ENCODE data around the gene POU2F2.
A peak's percentile ranks its signal among the peaks of the same experiment; 100 is the strongest.

POU2F2 gene

DNA sequence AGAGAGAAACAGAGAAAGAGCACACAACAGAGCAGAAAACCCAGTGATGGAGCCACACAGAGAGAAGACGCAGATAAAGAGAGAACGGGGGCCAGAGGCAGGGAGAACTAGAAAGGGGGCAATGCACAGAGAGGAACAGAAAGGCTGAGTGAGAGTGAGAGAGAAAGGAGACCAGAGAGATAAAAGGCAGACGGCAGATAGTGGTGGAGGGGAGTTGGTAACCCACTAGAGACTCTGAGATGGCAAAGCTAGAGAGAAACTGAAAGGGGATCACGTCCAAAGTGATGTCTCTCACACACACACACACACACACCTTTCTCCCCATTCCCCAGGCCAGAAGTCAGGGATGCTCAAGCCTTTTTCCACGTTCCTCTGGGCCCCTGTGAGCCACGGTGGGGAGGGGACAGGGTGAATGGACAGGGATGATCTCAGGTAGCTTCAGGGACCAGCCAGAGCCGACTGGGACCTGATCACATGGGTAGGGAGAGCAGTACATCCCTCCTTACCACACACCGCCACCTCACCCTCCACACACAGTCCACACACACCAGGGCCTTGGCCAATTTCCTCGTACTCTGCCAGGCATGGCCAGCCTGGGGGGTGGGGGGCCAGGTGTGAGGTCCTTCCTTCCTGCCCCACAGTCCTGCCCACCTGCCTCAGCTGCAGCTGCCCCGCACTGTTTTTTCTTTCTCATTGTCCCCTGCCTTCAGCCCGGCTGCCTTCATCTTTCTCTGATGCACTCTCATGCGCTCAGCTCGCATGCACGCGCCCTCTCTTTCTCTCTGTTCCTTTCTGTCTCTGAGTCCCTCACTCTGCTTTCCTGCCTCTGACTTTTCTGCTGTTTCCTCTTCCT lies 22.5 kb upstream of the POU2F2 start:
- DNase-seq (ENCODE audit: low read depth, low spot score): no peak

DNA sequence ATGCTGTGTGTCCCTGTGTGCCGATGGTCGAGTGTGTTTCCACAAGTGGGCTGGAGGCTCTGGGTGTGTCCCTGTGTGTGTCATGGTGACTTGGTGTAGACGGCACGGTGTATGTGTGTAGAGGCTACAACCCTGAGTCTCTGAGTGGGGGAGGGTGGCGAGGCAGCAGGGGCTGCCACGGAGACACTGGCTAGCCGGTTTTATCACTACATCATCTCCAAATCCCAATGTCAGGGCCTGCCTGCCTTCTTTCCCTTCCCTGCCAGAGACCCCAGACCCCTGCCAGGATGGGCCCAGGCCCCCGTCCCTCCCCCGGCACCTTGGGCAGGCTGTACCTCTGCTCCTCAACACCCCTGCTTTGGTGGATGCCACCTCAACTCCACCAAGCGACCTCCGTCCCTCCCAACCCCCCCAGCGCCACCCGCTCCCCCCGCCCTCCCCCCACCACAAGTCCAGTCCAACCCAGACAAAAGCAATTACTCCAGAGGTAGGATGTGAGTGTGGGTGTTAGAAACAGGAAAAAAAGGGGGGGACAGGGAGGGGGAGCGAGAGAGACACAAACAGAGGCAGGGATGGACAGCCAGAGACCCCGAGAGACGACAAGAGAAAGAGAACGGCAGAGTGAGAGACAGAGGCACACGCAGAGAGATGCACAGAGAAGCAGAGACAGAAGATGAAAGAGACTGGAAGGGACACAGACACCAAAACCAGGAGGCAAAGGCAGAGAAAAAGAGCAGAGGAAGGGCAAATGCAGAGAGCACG lies 21.6 kb upstream of the POU2F2 start:
- DNase-seq (ENCODE audit: low read depth, low spot score): no peak

DNA sequence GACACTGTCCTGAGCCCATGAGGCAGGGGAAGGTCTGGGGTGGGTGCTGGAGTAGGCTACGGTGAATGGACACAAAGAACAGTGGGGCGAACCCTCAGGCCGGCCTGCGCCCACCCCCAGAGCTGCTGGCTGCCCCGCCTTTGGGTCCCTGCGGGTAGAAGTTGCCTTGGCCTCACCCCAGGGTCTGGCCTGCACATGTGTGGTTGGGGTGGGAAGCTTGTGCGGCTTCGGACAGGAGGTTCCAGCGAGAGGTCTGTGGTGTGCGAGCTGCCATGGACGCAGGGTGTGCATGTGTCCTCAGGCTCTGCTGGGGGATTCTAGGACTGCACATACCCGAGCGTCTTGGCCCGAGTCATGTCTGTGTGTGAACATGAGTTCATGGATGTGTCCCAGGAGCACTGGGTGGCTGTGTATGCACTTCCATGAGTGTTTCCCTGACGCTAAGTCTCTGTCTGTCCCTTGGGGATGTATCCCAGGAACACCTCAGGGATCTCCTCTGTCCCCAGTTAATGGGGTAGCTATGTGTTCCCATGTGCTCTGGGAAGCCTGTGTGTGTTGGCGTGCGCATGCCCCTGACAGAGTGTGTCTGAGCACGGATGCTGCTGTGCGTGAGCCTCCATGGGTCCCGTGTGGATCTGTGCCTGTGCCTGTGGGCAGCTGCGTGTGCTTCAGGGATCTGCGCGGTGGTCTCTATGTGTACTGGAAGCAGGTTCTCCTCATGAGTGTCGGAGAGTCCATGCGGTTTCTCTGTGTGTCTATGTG lies 20.8 kb upstream of the POU2F2 start:
- DNase-seq (ENCODE audit: low read depth, low spot score): no peak

DNA sequence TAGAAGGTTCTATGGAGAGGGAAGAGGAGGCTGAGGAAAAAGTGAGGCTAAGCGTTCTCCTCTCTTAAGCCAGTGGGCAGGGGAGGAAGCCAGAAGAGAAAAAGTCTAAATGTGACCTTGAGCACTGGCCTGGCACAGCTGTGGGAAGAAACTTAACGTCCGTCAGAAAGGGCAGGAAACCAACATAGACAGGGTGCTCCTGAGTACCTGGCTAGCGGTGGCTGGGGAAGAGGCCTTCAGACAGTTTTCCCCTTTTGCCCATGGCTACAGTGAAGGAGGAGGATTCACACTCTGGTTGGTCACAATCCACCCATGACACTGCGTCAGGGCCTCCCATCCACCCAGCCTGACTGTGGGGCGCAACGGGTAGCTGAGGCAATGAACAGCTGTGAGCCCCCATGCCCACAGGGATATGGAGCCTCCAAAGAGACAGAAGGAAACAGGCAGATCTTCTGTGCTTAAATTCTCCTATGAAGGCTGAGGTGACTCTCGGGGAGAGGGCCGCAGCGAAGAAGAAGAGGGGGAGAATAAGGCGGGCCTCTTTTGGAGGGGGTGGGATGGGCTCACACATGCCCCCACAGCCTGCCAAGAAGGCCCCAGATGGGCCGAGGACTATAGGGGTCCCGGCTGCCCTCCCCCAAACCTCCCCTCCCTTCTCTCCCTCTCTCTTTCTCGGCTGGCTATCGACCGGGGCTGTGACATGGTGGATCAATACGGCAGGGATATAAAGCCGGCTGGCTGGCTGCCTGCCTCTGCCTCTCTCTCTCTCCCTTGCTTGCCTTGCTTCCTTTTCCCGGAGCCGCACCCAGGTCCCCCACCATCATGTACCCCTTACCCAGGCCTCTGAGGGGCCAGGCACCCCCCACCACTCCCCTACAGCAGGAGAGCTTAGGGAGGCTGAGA lies 19.8 kb upstream of the POU2F2 start:
- no peak for DNase-seq (ENCODE audit: low read depth, low spot score)

DNA sequence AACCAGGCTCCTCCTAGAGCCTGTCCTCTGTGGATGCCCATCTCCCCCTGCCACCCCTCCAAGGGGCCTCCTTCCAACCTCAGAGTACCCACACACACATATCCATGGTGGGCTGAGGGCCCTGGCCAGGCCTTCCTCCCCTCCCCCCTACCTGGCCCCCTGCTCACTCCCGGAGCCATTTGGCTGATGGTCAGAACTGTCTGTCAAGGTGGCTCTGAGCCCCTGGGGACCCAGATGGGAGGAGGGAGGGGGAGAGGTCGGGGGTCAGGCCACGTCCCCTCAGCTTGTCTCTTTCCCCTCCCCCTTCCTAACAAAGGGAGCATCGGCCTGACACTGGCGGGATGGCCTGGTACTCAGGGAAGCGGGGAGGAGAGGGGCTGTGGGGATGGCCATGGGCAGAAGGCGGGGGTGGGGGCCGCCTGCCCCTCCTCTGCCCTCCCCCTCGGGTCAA lies 18.7 kb upstream of the POU2F2 start:
- DNase-seq (ENCODE audit: low read depth, low spot score): no peak

DNA sequence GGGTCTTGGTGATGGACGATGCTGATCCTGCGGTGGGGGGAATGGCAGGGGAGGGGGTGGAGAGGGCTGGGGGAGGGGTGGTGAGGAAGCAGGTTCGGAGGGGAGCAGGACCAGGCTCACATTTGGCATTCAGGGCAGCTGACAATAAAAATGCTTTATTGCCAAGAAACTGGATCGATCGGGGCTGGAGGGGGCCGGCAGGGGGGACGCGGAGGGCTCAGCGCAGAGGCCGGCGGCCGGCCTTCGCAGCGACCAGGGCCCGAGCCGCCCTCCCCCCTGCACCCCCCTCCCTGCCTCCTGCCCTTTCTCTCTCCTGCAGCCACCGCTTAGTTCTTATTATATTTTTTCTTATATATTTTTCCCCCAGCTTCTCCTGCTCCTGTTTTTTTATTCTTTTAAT lies 18.1 kb upstream of the POU2F2 start:
- no peak for DNase-seq (ENCODE audit: low read depth, low spot score)

DNA sequence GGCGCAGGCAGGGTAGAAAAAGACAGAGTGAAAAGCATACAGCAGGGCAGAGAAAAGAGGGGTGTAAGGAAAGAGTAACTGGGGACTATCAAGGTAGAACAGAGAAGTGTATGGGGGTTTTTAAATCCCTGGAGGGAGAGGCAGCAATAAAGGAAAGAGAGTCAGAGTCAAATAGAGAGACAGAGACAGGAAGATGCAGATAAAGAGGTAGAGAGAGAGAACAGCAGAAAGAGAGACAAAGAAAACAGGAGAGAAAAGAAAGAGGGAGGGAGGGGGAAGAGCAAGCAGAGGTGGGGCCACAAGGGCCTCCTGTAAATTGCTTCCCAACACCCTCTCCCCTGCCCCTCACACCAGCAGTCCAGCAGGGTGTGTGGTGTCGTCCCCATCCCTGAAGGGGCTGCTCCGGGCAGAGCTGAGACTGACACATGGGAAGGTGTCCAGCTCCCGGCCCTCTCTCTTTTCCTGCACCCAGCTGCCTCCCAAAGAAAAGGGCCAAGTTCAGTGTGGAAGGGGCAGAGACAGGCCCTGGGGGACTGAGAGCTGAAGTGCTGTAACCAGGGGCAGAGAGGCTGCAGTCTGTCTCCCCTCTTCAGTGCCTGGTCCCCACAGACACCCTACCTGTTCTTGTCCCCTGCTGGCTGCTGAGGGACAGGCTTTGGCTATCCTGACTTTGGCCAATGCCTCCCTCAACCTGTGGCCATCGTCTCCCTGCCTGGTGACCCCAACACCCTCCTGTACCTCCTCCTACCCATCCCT lies 17.4 kb upstream of the POU2F2 start:
- DNase-seq (ENCODE audit: low read depth, low spot score): no peak

DNA sequence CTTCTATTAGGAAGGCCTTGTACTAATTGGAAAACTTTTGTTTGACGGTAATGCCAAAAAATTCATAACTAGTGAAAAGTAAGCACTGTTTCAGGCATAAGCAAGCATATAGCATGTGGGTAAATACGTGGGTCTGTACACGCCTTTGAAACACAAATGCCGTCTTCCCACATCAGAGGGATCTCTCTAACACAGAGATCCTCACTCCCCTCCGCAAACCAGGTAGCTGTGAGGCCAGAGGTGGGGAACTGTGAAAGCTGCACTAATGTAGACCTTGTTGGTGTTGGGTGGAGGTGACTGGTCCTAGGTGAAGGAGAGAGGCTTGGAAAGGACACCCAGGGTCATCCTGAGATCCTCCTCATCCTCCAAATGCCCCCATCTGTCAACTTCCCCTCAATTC lies 16.0 kb upstream of the POU2F2 start:
- no peak for DNase-seq (ENCODE audit: low read depth, low spot score)

DNA sequence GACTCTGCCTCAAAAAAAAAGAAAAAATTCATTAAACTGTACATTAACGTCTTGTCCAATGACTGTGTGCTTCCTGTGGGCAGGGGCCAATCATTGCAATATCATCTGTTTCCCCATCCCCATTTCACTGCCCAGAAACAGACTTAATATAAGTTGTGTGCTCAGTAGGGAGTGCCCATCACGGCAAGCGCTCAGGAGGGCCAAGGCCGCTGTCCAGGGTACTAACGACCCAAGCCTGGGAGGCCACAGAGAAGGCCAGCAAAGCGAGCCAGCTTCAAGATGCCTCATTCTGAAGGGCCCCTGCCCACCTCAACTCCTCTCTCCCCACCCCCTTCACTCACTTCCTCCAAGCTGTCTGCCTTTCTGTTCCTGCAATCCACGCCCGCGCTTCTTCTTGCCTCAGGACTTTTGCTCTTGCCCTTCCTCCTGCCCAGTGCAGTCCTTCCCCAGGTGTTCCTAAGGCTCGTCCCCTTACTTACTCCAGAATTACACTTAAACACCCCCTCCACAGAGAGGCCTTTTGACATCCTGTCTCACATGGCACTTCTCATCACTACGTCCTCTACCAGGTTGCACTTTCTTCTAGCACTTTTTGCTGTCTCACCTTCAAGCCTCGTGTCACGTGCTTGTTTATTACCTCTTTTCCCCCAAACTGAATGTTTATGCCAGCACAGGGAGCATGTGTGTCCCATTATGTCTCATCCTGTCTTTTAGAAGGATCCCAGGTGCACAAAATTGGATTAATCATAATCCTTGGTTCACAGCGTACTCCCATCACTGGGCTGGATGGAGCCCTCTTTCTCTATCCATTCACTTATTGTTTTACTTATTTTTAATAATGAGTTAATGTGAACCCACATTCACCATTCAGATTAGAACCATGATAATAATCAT lies 11.3 kb upstream of the POU2F2 start:
- no peak for DNase-seq (ENCODE audit: low read depth, low spot score)

DNA sequence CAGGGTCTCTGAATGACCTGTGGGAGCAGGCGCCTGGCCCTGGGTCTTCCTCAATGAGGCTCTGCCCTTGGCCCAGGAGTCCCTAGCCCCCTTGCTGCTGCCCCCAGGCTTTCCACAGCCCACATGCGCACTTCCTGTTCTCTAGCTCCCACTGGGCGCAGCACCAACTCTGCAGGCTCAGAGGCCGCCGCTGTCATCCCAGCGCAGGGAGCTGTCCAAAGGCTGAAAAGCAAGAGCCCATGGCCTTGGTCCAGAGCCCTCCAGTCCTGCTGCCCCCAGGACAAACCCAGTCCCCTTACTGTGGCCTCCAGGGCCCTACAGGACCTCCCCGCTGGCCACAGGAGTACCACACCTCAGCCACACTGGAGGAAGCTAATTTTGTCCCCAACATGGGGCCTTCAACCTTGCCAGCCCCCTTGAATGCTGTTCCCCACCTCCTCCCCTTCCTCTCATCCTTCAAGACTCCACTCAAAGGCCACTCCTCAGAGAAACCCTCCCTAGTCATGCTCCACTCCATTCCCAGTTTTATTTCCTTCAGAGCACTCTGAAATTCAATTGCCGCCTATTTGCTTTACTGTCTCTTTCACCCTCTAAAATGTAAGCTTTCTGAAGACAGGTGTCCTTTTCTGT lies 8.0 kb upstream of the POU2F2 start:
- peak; percentile 43 for DNase-seq (ENCODE audit: low read depth, low spot score)

DNA sequence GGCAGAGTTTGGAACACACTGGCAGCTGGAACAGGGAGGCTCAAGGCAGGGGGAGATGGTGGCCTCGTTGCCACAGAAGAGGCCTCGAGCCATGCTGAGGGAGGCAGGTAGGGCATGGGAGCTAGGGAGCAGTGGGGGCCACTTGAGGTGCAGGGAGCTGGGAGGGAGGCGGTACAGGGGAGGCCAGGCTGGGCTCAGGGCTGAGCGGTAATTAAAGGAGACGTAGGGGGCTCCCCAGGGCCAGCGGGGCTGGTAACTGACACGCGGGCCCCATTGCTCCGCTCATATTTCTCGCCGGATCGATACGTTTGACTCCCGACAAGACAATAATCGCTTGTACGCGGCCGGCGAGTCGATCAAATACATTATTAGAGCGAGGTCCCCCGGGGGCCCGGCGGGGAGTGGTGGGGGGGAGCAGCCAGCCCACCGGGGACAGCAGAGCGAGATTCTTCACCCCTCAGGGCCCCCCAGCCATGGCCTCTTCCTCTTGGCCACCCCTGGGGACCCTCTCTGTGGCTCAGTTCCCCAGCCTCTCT lies 2.4 kb upstream of the POU2F2 start:
- no peak for DNase-seq (ENCODE audit: low read depth, low spot score)

DNA sequence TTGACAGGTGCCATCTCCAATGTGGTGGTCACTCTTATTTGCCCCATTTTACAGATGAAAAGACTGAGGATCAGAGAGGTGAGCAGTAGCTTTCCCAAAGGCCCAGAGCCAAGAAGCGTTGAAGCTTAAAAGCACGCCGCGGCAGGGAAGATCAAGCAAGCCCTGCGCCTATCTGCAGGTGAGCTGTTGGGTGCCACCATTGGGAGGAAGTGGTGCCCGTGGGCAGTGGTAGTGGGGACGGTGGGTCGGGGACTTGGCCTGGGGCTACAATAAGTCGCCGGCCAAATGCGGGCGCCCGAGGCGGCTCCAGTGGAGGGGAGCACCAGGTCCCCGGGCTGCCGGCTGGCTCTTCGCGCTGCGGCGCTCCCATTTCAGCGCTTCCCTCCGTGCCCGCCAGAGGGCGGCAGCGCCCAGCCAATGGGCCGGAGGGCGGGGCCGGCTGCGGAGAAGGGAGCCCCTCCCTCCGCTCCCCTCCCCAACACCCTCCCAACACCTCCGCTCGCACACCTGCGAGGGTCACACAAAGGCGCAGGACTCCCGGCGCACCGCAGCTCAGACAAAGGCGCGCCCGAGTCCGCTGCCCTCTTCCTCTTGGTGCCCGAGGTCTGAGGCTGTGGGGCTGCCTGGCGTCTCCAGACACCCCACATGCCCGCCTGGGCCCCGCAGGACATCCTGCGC lies 744 bp upstream of the POU2F2 start:
- DNase-seq (ENCODE audit: low read depth, low spot score): no peak

DNA sequence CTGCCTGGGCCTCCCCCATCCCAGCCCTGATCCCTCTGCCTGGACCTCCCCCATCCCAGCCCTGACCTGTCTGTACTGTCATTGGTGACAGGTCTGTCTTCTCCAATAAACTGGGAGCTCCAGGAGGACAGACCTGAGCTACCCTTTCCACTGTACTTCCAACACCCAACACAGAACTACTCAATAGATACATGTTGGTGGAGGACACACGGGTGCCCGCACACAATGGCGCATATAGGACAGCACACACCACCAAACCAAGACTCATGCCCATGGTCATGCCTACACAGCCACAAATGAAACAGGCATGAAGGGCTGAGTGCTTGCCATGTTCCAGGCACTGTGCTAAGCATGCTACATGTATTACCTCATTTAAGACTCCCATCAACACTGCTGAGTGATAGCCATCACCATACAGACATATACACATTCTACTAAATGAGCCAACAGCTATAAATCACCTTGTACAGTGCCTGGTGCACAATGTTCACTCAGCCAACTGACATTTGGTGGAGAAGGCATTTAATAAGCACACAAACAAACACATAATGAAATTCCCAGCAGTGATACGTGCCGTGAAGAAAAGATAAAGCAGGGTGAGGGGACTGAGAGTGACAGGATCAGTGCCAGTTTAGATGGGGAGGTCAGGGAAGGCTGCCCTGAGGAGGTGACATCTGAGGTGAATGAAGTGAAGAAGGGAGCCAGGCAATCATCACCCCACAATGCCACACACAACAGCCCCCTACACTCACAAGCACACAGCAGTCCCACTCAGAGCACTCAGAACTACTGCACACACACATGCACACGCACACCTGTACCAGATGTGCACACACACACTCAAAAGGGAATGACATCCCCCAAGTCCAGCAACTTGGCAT lies 857 bp downstream of the POU2F2 start:
- no peak for DNase-seq (ENCODE audit: low read depth, low spot score)

DNA sequence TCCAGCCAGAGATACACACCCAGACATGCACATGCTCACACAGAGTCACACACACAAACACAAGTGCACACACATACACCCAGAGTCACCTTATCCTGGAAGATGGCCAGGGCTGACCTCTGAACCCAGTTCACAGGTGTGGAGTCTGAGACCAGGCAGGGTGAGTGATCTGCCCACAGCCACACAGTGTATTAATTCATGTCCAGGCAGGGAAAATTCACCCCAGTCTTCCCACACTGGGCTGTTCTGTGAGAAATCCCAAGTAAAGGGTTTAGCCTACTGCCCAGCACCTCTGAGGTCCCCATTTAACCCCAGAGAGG lies 2.0 kb downstream of the POU2F2 start:
- no peak for DNase-seq (ENCODE audit: low read depth, low spot score)

DNA sequence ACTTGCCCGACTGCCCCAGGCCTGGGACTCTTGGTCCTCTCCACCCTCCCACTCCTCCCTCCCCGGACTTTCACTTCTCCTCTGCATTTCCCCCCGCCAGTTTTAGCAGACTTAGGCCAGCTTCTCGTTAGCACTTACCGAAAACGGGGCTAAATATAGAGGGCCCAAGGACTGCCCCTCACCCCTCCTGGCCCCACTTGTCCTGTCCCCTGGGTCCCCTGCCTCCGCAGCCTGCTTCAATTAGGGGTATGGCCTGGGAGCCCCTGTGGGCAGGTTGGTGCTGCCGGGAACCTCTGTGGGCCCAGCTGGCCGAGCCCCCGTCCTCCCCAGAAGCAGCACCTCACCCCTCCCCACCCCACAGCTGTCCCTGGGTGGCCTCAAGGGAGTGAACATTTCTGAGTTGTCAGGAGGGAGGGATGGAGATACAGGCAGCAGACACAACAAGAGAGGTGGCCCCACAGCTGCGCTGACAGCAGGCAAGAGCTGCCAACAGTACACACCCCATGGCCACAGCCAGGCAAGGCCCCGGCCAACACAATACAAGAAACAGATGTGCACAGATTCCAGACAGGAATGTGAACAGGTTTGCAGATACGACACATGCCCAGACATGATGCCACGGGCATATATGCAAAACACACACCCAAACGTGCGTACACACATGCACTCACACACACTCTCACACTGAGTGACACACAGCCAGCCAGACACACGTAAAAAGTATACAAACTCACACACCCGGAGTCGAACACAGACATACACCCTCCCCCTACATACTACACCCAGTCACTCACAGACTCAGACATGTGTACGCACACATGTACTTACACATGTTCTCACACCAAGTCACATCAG lies 2.6 kb downstream of the POU2F2 start:
- DNase-seq (ENCODE audit: low read depth, low spot score): no peak

DNA sequence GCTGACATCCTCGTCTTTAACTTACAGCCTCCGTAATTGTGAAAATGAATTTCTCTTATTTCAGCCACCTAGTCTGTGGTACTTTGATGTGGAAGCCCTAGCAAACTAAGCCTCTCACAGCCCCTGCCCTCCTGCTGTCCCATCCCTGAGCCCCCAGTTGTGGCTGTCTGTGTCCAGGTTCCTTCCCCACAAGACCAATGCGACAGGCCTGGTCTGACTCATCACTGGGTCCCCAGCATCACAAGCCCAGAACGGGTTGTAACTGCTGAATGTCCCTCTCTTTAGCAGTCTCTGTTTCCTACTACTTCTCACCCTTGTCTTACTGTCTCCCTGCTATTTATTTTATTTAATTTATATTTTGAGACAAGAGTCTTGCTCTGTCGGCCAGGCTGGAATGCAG lies 5.7 kb downstream of the POU2F2 start:
- no peak for DNase-seq (ENCODE audit: low read depth, low spot score)

Data from smooth muscle cell of the brain vasculature (primary cell).